MM.1S (cell line): ENCODE measurements around the gene GIPR.

Source experiments
- CTCF ChIP-seq: fragments of 300-600 bp; sonication (generic); IDR thresholded peaks from 2 replicates; pipeline ENCODE4 v1.5.1; 2016; ENCODE audit warnings: antibody characterized with exemption, low read length, mixed read lengths
- EZH2 ChIP-seq: fragments of 300-600 bp; sonication (generic); optimal IDR thresholded peaks from 2 replicates; pipeline ENCODE3; 2017; ENCODE audit warnings: low read depth, mild to moderate bottlenecking, antibody characterized with exemption, low read length, mixed read lengths
- EZH2phosphoT487 ChIP-seq: fragments of 300-600 bp; sonication (generic); IDR thresholded peaks from 2 replicates; pipeline ENCODE4 v1.6.1; 2018; ENCODE audit warnings: antibody characterized with exemption, low read length

- no peak; the same call in 1 of the 2 replicates for TF ChIP-seq CTCF
- no peak for TF ChIP-seq EZH2
- no peak for TF ChIP-seq EZH2phosphoT487
These were observed 49.3 kb downstream of the GIPR start for GRCh38 chr19:45717131-45717982.
